Raji (cell line): ENCODE results near the gene RALBP1.

Experiments used
- POLR2A ChIP-seq: IDR thresholded peaks from 2 replicates; pipeline ENCODE4 v1.6.1; 2011; ENCODE audit warnings: low read depth, low read length, control low read depth; ENCODE audit not compliant: insufficient read depth

The RALBP1 gene

DNA sequence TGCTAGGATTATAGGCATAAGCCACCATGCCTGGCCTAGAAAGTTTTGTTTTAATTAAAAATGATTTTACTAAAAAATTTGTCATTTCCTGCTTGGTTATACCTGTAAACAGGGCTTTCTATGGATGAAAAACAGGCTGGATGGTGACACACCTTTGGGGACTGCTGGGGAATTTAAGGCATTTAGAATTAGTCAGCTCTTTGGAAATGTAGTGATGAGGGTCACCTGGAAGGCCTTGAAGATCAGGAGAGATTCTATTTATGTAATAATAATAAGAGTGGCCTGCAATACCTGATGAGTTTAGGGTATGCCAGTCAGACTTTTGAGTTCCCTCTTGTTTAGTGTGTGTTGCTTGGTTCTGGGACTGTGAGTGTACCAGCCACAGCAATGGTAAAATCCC, 51.1 kb downstream of the RALBP1 start:
- no peak for TF ChIP-seq POLR2A

DNA sequence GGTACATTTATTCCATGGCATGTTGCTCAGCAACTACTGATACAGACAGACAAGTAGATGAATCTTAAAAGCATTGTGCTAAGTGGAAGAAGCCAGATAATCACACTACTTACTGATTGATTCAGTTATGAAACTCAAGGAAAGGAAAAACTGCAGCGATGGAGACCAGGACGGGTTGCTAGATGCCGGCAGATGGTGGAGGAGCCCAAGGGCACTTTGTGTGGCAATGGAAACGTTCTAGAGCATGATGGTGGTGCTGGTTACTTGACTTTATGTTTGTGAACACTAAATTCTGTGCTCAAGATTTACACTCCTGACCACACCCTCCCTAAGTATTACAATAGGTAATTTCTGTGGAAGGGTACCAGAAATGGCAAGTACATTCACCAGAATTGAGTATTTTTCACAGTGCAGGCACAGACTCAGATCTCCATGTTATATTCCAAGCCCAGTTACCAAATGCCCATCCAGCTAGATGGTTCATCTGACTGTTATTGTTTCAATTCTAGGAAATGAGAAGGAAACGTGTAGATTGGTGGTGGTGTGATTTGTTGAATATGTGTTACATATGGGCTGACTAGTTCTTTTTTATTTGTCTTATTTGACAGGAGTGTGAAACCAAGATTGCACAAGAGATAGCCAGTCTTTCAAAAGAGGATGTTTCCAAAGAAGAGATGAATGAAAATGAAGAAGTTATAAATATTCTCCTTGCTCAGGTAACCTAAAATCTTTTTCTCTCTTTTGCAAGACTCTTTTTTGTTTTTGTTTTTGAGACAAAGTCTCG, 55.1 kb downstream of the RALBP1 start:
- TF ChIP-seq POLR2A, result no peak

DNA sequence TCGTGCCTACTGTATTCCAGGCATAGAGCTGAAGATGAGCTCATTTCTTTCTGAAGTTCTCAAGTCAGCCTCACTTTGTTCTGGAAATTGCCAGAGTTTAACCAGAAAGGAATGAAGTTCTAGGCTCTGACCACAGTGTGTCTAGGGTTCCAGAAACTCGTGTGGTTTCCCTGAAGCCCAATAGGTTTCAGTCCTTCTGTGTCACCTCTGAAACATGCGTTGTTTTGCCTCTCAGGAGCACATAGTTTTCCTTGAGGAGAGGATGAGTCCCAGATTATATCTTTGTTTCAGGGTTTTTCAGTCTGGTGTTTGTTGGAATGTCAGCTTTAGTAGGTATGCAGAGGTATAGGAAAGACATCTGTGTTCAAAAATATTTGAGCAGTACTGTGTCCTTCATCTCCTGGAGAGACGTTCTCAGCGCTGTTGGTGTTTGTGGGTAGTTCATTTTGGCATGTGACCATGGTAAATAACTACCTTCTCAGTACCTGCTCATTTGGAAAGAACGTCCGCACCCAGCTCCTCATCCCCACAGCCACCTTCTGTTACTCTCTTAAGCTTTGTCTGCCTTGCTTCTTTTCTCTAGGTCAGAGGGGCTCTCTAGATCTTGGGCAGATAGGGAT, 56.6 kb downstream of the RALBP1 start:
- no peak for TF ChIP-seq POLR2A

DNA sequence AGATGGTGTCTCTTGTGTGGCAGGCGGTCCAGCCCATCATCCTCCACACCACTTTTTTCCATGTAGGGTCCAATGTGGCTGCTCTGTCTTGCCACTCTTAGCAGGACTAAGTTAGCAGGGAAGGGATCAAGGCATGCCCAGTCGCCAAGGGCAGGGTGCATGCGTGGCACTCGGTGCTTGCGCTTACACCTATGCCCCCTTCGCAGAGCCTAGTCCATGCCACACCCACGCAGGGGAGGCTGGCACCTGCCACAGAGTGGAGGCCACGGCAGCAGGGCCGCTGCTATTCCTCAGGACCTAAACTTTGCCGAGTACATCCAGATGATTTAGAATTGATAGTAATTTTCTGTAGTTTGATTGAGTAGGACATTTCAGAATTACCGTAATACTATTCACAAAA, 59.5 kb downstream of the RALBP1 start:
- no peak for TF ChIP-seq POLR2A

DNA sequence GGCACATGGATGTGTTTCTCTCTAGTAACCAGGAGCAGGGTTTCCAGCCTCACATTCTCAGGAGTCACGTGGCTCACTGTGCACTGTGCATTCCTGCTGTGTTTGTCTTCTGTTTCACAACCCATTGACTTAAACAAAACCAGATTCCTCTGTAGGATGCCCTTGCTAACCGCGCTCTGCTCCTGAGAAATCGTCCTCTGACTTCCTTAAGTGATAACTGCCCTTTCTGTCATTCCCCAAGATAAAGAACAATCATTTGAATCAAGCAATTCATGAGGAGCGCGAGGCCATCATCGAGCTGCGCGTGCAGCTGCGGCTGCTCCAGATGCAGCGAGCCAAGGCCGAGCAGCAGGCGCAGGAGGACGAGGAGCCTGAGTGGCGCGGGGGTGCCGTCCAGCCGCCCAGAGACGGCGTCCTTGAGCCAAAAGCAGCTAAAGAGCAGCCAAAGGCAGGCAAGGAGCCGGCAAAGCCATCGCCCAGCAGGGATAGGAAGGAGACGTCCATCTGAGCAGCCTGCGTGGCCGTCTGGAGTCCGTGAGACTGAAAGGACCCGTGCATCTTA, 60.2 kb downstream of the RALBP1 start:
- TF ChIP-seq POLR2A, result no peak

DNA sequence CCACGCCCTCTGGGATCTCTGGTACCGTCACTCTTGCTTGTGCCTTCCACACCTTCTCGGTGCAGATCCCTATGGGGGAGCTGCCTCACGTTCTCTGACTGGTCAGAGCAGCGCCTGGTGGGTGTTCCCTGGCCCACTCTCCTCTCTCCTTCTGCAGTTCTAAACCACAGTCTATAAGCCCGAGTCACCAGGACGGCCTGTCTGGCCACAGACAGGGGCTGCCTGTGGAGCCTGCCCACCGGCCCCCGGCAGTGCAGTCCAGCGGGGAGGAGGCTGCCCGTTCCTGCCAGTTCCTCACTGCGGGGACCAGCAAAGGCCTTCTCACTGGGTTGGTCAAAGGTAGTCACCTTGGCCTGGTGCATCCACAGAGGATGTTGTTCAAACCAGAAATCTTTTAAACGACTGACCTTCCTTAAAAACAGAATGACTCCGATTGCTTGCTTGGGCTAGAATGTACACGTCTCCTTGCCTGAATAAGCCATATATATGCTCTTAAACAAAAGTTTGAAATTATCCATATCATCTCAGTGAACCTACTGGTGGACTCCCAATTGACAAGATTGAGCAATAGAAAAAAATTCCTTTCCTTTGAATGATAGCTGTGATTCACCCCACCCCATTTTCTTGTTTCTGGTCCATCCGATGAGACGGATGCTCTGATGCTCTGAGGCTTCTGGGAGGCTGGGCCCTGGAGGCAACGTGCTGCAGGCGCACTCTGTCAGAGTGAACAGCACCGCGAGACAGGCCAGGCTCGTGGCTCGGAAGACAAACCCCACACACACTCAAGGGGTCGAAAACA, 61.2 kb downstream of the RALBP1 start:
- TF ChIP-seq POLR2A, result no peak

DNA sequence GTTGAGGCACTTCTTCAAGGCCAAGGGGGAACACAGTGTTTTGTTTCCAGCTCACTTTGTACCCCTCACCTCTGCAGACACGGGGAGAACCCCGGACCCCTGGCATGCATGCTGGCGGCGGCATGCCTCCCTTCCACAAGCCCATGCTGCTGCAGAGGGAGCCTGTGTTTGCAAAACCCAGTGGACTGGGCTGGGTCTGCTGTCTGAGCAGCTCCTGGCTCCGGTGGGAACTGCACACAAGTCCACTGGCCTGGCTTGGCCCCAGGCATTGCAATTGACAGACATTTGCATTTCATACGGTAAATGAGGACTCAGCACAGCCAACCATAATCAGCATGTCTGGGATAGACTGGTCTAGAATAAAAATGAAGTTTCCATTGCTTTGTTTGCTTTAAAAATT, 62.4 kb downstream of the RALBP1 start:
- no peak for TF ChIP-seq POLR2A

DNA sequence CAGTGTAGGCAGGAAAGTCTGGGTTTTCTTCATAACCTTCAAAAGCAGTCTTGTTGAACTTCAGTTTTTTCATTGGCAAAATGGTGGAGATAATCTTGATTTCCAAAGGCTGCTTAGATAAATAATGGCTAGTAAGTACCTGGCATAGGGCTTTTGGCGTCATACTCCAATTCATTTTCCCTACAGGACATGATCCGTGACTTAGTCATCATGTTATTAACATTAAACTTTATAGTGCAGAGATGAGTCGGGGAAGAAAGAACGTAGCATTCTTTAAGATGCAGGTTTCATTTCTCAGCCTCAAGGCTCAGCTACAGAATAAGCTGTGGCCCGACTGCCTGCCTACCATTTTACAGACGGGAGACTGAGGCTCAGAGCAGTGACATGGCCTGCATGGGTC, 64.0 kb downstream of the RALBP1 start:
- no peak for TF ChIP-seq POLR2A

DNA sequence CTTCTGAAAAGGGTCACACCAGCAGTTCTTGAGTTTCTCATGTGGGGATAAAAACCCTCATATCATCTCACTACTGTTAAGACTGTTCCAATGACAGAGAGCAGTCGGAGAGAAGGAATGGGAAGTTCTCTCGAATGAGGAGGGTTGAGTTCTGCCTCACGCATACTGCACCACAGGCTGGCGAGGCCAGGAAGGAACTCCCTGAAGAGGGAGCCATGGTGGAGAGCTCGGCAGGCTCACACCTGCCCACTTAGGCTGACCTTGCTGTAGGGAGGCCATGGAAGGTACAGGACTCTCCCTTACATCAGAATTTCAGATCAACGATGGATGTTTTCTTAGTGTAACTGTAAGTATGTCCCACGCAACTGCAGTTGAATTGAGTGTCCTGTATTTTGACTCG, 64.6 kb downstream of the RALBP1 start:
- no peak for TF ChIP-seq POLR2A

DNA sequence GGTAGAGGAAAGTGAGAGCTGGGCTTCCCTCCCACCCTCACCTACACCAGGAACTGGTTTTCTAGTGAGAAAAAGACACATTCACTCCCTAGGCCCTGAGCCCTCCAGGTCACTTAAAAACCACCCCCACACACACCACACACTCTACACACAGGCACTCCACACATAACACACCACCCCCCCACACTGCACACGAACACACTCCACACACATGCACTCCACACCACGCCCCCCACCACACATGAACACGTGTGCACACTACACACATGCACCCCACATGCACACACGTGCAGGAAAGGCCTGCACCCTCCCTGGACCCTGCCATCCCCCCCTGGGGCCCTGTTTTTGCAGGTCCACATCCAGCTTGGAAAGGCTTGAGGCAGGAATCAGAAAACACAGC, 67.6 kb downstream of the RALBP1 start:
- no peak for TF ChIP-seq POLR2A

DNA sequence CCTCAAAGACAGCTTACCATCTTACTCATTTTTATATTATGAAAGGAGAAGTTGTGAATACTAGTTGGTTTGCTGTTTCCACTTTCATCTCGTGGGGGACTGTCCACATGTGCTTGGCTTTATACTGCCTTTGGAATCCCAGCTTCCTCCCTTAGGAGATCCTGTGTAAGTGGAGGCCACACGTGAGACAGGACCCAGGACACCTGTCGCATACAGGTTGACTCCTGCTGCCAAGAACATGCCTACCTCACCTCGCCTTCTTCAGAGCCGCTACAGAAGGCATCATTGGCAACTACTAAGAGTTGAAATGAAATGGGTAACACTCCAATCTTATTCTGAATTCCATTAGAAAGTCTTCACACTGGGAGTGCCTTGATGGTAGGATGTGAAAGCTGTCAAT, 69.7 kb downstream of the RALBP1 start:
- TF ChIP-seq POLR2A, result no peak

DNA sequence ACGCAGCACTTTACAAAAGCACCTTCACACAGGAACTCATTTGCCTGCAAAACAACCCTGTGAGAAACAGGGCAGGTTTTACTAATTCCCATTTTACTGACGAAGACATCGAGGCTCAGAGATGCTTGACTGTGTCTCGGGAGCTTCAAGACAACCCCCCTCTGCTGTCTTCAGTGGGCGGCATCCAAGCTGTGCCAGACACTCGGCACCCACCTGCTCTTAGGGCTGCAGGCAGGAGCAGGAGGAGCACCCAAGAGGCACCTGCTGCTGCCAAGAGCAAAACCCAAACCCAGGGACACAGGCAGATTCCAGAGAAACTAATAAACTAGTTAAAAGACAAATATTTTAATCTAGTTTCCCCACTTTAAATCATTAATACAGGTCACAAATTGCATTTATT, 71.2 kb downstream of the RALBP1 start:
- TF ChIP-seq POLR2A, result no peak

DNA sequence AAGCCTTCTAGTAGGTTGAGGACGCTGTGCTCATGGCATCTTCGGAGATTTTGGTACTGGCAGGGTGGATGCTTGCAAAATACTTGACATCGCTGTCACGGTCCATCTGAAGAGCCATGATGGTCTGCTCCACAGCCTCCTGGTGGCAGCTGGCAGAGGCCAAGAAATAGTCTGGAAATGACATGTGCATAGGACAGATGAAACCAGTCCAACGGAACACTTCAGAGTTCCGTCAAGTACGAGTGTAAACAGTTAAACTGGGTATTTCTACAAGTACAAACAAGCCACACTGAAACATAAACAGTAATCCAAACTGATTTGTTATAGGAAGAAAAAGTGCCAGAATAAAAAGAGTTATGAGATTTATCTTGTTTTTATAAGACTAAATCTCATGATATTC, 72.5 kb downstream of the RALBP1 start:
- no peak for TF ChIP-seq POLR2A

DNA sequence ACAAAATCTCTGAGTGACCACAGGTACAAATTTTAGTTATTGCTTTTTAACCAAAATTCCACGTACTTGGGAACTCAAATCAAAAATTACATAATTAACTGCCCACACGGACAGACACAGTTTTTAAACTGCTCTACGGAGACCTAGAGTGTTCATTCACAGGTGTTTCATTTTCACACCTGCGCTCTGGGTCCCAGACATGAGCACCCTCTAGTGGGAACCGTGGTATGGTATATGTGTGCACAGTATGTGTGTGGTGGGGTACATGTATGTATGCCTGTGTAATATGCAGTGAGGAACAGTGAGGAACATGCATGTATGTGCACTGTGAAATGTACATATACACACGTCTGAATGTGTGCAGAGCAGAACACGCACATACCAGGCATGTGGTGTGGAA, 74.1 kb downstream of the RALBP1 start:
- no peak for TF ChIP-seq POLR2A

DNA sequence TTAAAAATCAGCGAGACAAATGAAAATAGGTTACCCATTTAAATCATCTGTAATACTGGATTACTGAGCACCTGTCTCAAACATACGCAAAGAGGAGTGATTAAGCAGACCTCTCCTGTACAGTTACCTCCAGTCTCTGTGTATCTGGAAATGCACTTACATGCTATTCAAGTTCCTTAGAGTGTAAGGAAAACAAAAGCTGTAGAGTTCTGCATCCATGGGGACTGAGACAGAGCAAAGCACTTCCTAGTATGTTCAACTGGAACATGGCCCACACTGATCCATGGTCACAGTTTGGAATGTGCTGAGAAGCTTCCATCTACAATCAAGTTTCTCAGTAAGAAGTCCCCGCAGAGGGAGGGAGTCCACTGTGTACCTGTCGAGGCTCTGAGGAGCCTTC, 75.1 kb downstream of the RALBP1 start:
- TF ChIP-seq POLR2A, result no peak

DNA sequence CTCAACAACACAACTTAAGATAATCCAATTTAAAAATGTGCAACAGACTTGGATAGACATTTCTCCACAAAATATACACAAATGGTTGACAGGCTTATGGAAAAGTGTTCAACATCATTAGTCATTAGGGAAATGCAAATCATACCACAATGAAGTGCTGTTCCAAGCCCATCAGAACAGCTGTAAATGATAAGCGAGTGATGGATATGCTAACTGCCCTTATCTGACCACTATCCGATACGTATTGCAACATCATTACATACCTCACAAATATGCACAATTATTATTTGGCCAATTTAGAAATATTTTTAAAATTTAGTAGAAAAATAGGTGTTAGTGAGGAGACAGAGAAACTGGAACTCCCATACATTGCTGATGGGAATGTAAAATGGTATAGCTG, 76.9 kb downstream of the RALBP1 start:
- no peak for TF ChIP-seq POLR2A
